Trophoblast cell (in vitro differentiated cells and primary cell): Measurements from ENCODE around the gene MCM3AP.

Source experiments
- DNase-seq, 2 donors: peaks; one replicate each; pipeline ENCODE4 v3.0.0-alpha.2; 2016
- H2AFZ ChIP-seq: 2 replicates; pipeline ENCODE4 v1.6.1; 2013; ENCODE audit warnings: low read length, moderate library complexity, mild to moderate bottlenecking; ENCODE audit not compliant: insufficient read depth, poor library complexity
- H2AK5ac ChIP-seq: 2 replicates; pipeline ENCODE4 v1.6.1; 2013; ENCODE audit warnings: mild to moderate bottlenecking, low read length
- H2BK120ac ChIP-seq: 2 replicates; pipeline ENCODE4 v1.6.1; 2013; ENCODE audit warnings: low read length, mild to moderate bottlenecking, moderate library complexity; ENCODE audit not compliant: insufficient read depth, poor library complexity
- H2BK12ac ChIP-seq: 2 replicates; pipeline ENCODE4 v1.6.1; 2013; ENCODE audit warnings: mild to moderate bottlenecking, low read length, moderate library complexity
- H2BK5ac ChIP-seq: 2 replicates; pipeline ENCODE4 v1.6.1; 2013; ENCODE audit warnings: low read length, low read depth, moderate library complexity, mild to moderate bottlenecking; ENCODE audit not compliant: poor library complexity
- H3K14ac ChIP-seq: 2 replicates; pipeline ENCODE4 v1.6.1; 2013; ENCODE audit warnings: mild to moderate bottlenecking, low read length
- H3K18ac ChIP-seq: 2 replicates; pipeline ENCODE4 v1.6.1; 2013; ENCODE audit warnings: mild to moderate bottlenecking, low read length
- H3K23ac ChIP-seq: 2 replicates; pipeline ENCODE4 v1.6.1; 2013; ENCODE audit warnings: low read length
- H3K27ac ChIP-seq: 2 replicates; pipeline ENCODE4 v1.5.1; 2013; ENCODE audit warnings: low read depth, mild to moderate bottlenecking, inconsistent platforms, low read length, moderate library complexity
- H3K27me3 ChIP-seq: 2 replicates; pipeline ENCODE4 v1.6.1; 2013; ENCODE audit warnings: inconsistent platforms, mild to moderate bottlenecking, low read length, moderate library complexity; ENCODE audit not compliant: insufficient read depth
- H3K36me3 ChIP-seq, 2 experiments: 1 replicate in 1 of 2; 2 replicates in 1 of 2; pipeline ENCODE4 v1.6.1; 2013; ENCODE audit warnings: low read length in 2 of 2, mild to moderate bottlenecking in 2 of 2, moderate library complexity in 1 of 2; ENCODE audit not compliant: insufficient read depth in 2 of 2, control insufficient read depth in 1 of 2
- H3K4ac ChIP-seq: 2 replicates; pipeline ENCODE4 v1.6.1; 2013; ENCODE audit warnings: low read depth, mild to moderate bottlenecking, low read length, moderate library complexity
- H3K4me1 ChIP-seq, 2 experiments: 1 replicate in 1 of 2; 2 replicates in 1 of 2; pipeline ENCODE4 v1.6.1; 2013; ENCODE audit warnings: low read length in 2 of 2, mild to moderate bottlenecking in 2 of 2, moderate library complexity in 1 of 2; ENCODE audit not compliant: insufficient read depth in 2 of 2, control insufficient read depth in 1 of 2
- H3K4me2 ChIP-seq: 2 replicates; pipeline ENCODE4 v1.6.1; 2013; ENCODE audit warnings: inconsistent platforms, mild to moderate bottlenecking, low read length, moderate library complexity
- H3K4me3 ChIP-seq: 2 replicates; pipeline ENCODE4 v1.5.1; 2013; ENCODE audit warnings: mild to moderate bottlenecking, low read depth, low read length, inconsistent platforms
- H3K79me1 ChIP-seq: one replicate; pipeline ENCODE4 v1.6.1; 2013; ENCODE audit warnings: low read length
- H3K79me2 ChIP-seq: 2 replicates; pipeline ENCODE4 v1.6.1; 2013; ENCODE audit warnings: low read length, mild to moderate bottlenecking; ENCODE audit not compliant: control insufficient read depth, insufficient read depth, poor library complexity
- H3K9ac ChIP-seq: 2 replicates; pipeline ENCODE4 v1.6.1; 2013; ENCODE audit warnings: mild to moderate bottlenecking, low read length
- H3K9me3 ChIP-seq: 2 replicates; pipeline ENCODE4 v1.6.1; 2013; ENCODE audit warnings: low read depth, mild to moderate bottlenecking, control low read depth, inconsistent platforms, low read length; ENCODE audit not compliant: insufficient read depth
- H4K12ac ChIP-seq: 2 replicates; pipeline ENCODE4 v1.6.1; 2013; ENCODE audit warnings: low read depth, mild to moderate bottlenecking, low read length, moderate library complexity
- H4K8ac ChIP-seq: 2 replicates; pipeline ENCODE4 v1.6.1; 2013; ENCODE audit warnings: low read depth, mild to moderate bottlenecking, low read length, moderate library complexity
- H4K91ac ChIP-seq: one replicate; pipeline ENCODE4 v1.6.1; 2013; ENCODE audit warnings: low read depth, mild to moderate bottlenecking, low read length, moderate library complexity
- WGBS: extraction: QIAGEN DNeasy Blood & Tissue Kit; methylation state at CpG from one replicate; pipeline ENCODE4 v1.1.7; 2013; ENCODE audit warnings: missing lambda C conversion rate; ENCODE audit not compliant: insufficient read length, insufficient coverage; ENCODE audit errors: extremely low coverage; 5-methylcytosine and 5-hydroxymethylcytosine counted together

MCM3AP gene

GRCh38 chr21:46264046-46264689, 21.2 kb downstream of the MCM3AP start:
- no peak overlapping the region for H3K4me2 ChIP-seq
- peaks cover 61 to 68% of the 10 kb centered on the region in 2 experiments for H3K36me3 ChIP-seq
- H2BK5ac ChIP-seq: no peak overlapping the region
- no peak overlapping the region for H3K18ac ChIP-seq
- H4K91ac ChIP-seq: no peak overlapping the region
- no peak overlapping the region for H2BK12ac ChIP-seq
- no peaks in the 10 kb centered on the region for H3K4me1 ChIP-seq
- no peak overlapping the region for H3K27ac ChIP-seq
- DNase-seq: no peak
- H3K4ac ChIP-seq: no peak overlapping the region
- H3K79me1 ChIP-seq: no peaks in the 10 kb centered on the region
- no peak overlapping the region for H4K12ac ChIP-seq
- no peak overlapping the region for H2BK120ac ChIP-seq
- H3K27me3 ChIP-seq: no peaks in the 10 kb centered on the region
- no peak overlapping the region for H3K4me3 ChIP-seq
- no peak overlapping the region for H2AFZ ChIP-seq
- no peak overlapping the region for H4K8ac ChIP-seq
- no peak overlapping the region for H3K14ac ChIP-seq
- H2AK5ac ChIP-seq: no peak overlapping the region
- peak overlapping the region; percentile 48 for H3K9ac ChIP-seq
- H3K79me2 ChIP-seq: no peaks in the 10 kb centered on the region
- H3K23ac ChIP-seq: no peak overlapping the region
- no CpG with 5 or more reads among the region's 22 CpGs for WGBS
- no peaks in the 10 kb centered on the region for H3K9me3 ChIP-seq

GRCh38 chr21:46256501-46256994, 28.9 kb downstream of the MCM3AP start:
- H3K14ac ChIP-seq: no peak overlapping the region
- no peak overlapping the region for H3K4me2 ChIP-seq
- no peak overlapping the region for H4K12ac ChIP-seq
- no peak overlapping the region for H2BK12ac ChIP-seq
- H3K4me3 ChIP-seq: no peak overlapping the region
- H3K9ac ChIP-seq: no peak overlapping the region
- no peaks in the 10 kb centered on the region for H3K79me2 ChIP-seq
- no peak overlapping the region for H4K91ac ChIP-seq
- no peak overlapping the region for H3K18ac ChIP-seq
- no peak overlapping the region for H3K4ac ChIP-seq
- H2AK5ac ChIP-seq: no peak overlapping the region
- no peaks in the 10 kb centered on the region for H3K27me3 ChIP-seq
- H4K8ac ChIP-seq: no peak overlapping the region
- no peak for DNase-seq
- no peaks in the 10 kb centered on the region for H3K4me1 ChIP-seq
- no peak overlapping the region for H3K27ac ChIP-seq
- H2AFZ ChIP-seq: no peak overlapping the region
- WGBS: no CpG with 5 or more reads among the region's 18 CpGs
- H3K79me1 ChIP-seq: no peaks in the 10 kb centered on the region
- H2BK120ac ChIP-seq: no peak overlapping the region
- peaks cover 68 to 73% of the 10 kb centered on the region in 2 experiments for H3K36me3 ChIP-seq
- peaks cover 2% of the 10 kb centered on the region for H3K9me3 ChIP-seq
- H3K23ac ChIP-seq: no peak overlapping the region
- no peak overlapping the region for H2BK5ac ChIP-seq

- Histone ChIP-seq H2BK120ac (no peak overlapping the region), H3K9me3 (peaks cover 2% of the 10 kb centered on the region), H2BK5ac (no peak overlapping the region), H3K79me1 (no peaks in the 10 kb centered on the region), H3K23ac (no peak overlapping the region), H3K9ac (no peak overlapping the region), H4K91ac (no peak overlapping the region), H3K79me2 (no peaks in the 10 kb centered on the region), H3K4ac (no peak overlapping the region), H3K4me2 (no peak overlapping the region), H3K27me3 (no peaks in the 10 kb centered on the region), H3K4me3 (no peak overlapping the region), H4K12ac (no peak overlapping the region), H2AFZ (no peak overlapping the region), H2BK12ac (no peak overlapping the region), H3K36me3 (peaks cover 63 to 71% of the 10 kb centered on the region in 2 experiments), H3K18ac (no peak overlapping the region), H3K4me1 (no peaks in the 10 kb centered on the region), H2AK5ac (no peak overlapping the region), H3K27ac (no peak overlapping the region), H3K14ac (no peak overlapping the region), H4K8ac (no peak overlapping the region)
- DNase-seq: no peak
- WGBS: no CpG with 5 or more reads among the region's 6 CpGs
These were observed 29.6 kb downstream of the MCM3AP start for GRCh38 chr21:46255758-46256337.

GRCh38 chr21:46255166-46255565, 30.2 kb downstream of the MCM3AP start:
- Histone ChIP-seq H3K4me1 (no peaks in the 10 kb centered on the region), H3K4ac (no peak overlapping the region), H4K8ac (no peak overlapping the region), H3K18ac (no peak overlapping the region), H3K27ac (no peak overlapping the region), H4K12ac (no peak overlapping the region), H3K36me3 (peaks cover 62 to 69% of the 10 kb centered on the region in 2 experiments), H3K79me2 (no peaks in the 10 kb centered on the region), H3K9ac (no peak overlapping the region), H3K4me2 (no peak overlapping the region), H3K9me3 (peaks cover 2% of the 10 kb centered on the region), H3K27me3 (no peaks in the 10 kb centered on the region), H2AFZ (no peak overlapping the region), H4K91ac (no peak overlapping the region), H3K14ac (no peak overlapping the region), H2BK5ac (no peak overlapping the region), H2AK5ac (no peak overlapping the region), H3K23ac (no peak overlapping the region), H2BK12ac (no peak overlapping the region), H3K79me1 (no peaks in the 10 kb centered on the region), H2BK120ac (no peak overlapping the region), H3K4me3 (no peak overlapping the region)
- WGBS: no CpG with 5 or more reads among the region's 11 CpGs
- no peak for DNase-seq
